Cardiac fibroblast (primary cell): Measurements from ENCODE around the gene PPARG.

Experiments
- DNase-seq, 2 donors: peaks; one replicate each; pipeline versions ENCODE4 v3.0.0 to v3.0.0-alpha.2; 2010; ENCODE audit warnings: low read depth in 2 of 2
- H3K4me3 ChIP-seq, 2 donors: replicated peaks in 1 of 2; 1 replicate in 1 of 2; 2 replicates in 1 of 2; pipeline ENCODE4 v1.5.1; 2011; ENCODE audit warnings: low read depth in 2 of 2, low read length in 2 of 2, mild to moderate bottlenecking in 2 of 2, moderate library complexity in 1 of 2
- TF ChIP-seq, protein P1 (sequence below): IDR thresholded peaks from one replicate; pipeline ENCODE4 v1.5.1; 2011; ENCODE audit warnings: low read depth, mild to moderate bottlenecking, low read length, inconsistent platforms

Gene PPARG

DNA sequence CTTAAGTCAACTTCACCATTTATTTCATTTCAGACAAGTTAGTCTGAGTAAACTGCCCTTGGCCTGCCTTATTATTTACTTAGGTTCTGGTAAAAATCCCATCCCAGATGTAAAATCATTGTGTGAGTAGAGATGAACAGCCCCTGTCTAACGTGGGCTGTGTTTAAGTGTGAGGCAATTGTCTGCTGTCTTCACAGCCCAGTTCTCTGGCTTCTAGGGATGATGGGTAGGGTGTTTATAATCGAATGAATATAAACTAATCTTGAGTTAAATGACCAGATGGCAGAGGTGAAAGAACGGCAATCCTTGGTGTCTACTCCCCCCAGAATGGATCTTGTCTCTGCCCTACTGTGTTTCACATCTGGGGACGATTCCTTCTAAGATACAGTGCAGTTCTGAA is 20.8 kb downstream of the PPARG start:
- TF ChIP-seq, protein P1, sequence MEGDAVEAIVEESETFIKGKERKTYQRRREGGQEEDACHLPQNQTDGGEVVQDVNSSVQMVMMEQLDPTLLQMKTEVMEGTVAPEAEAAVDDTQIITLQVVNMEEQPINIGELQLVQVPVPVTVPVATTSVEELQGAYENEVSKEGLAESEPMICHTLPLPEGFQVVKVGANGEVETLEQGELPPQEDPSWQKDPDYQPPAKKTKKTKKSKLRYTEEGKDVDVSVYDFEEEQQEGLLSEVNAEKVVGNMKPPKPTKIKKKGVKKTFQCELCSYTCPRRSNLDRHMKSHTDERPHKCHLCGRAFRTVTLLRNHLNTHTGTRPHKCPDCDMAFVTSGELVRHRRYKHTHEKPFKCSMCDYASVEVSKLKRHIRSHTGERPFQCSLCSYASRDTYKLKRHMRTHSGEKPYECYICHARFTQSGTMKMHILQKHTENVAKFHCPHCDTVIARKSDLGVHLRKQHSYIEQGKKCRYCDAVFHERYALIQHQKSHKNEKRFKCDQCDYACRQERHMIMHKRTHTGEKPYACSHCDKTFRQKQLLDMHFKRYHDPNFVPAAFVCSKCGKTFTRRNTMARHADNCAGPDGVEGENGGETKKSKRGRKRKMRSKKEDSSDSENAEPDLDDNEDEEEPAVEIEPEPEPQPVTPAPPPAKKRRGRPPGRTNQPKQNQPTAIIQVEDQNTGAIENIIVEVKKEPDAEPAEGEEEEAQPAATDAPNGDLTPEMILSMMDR, result no peak
- no peak for DNase-seq
- no peak overlapping the region for H3K4me3 ChIP-seq

- TF ChIP-seq, protein P1, result no peak
- peak in 1 of 2 donors; percentile 46 for DNase-seq
These were observed 23.1 kb downstream of the PPARG start for GRCh38 chr3:12312010-12312409.

GRCh38 chr3:12313519-12313918 is 24.6 kb downstream of the PPARG start:
- TF ChIP-seq, protein P1, result peak; percentile 11
- H3K4me3 ChIP-seq, result no peak overlapping the region
- no peak for DNase-seq

More at GRCh38 chr3:12312010-12312409, 23.1 kb downstream of the PPARG start:
- H3K4me3 ChIP-seq, result no peak overlapping the region

GRCh38 chr3:12316253-12316652 is 27.4 kb downstream of the PPARG start:
- TF ChIP-seq, protein P1, result no peak
- no peak overlapping the region for H3K4me3 ChIP-seq
- no peak for DNase-seq

DNA sequence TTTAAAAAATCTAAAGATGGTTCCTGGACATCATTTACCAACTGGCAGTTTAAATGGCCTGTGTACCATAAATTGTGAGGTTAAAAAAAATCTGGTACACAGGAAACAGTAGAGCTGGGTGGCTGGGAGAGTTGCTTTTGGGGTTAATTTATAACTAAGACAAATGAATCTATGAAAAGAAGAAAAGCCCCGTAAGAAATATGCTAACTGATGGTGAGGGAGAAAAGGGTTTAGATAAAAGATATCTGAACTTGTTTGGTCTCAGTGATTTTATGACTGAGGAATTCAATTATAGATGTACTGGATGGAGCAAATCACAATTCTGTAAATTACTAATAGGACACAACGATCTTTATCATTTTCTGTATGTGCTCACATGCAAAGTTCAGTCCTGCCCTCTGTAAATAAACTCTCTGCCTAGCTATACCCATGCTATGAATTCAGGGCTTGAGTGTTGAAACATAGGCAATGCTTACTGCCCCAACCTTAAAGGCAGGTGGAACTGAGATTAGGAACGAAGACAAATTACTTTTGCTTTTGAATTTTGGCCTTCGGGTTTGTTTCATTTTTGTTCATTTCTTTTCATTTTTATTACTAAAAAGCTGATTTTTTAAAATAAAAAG is 28.0 kb downstream of the PPARG start:
- TF ChIP-seq, protein P1, result no peak

DNA sequence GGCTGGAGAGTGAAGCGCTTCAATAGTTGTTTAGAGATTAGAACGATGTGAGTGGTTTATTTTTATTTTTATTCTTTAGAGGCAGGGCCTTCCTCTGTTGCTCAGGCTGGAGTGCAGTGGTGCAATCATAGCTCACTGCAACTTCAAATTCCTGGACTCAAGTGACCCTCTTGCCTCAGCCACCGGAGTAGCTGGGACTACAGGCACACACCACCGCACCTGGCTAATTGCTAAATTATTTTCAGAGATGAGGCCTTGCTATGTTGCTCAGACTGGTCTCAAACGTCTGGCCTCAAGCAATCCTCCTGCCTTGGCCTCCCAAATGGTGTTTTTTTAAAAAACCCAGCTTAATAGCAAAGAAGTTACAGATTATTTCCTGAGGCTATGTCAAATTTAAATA is 29.0 kb downstream of the PPARG start:
- H3K4me3 ChIP-seq, result no peak overlapping the region
- TF ChIP-seq, protein P1, result no peak
- no peak for DNase-seq

More for the DNA sequence above, 28.0 kb downstream of the PPARG start:
- no peak for DNase-seq
- H3K4me3 ChIP-seq, result no peak overlapping the region
